Thyroid gland (tissue), 4 donors: Measurements from ENCODE around the gene ZNF341.

Source experiments
- POLR2A ChIP-seq, 2 donors: fragments of 450-650 bp; IDR thresholded peaks; one replicate each; pipeline ENCODE4 v1.6.1; 2017; ENCODE audit warnings: antibody characterized with exemption in 2 of 2, mild to moderate bottlenecking in 2 of 2, moderate library complexity in 1 of 2
- TF ChIP-seq, protein P1 (sequence below), 6 experiments: fragments of 200-600 bp in 3 of 6; fragments of 450-650 bp in 3 of 6; sonication (generic) in 3 of 6; IDR thresholded peaks; one replicate each; pipeline ENCODE4 v1.5.1; 2016 to 2019; ENCODE audit warnings: antibody characterized with exemption in 6 of 6, mild to moderate bottlenecking in 2 of 6, inconsistent platforms in 1 of 6, moderate library complexity in 1 of 6

GRCh38 chr20:33836277-33836676 is 104.5 kb downstream of the ZNF341 start:
- TF ChIP-seq, protein P1, sequence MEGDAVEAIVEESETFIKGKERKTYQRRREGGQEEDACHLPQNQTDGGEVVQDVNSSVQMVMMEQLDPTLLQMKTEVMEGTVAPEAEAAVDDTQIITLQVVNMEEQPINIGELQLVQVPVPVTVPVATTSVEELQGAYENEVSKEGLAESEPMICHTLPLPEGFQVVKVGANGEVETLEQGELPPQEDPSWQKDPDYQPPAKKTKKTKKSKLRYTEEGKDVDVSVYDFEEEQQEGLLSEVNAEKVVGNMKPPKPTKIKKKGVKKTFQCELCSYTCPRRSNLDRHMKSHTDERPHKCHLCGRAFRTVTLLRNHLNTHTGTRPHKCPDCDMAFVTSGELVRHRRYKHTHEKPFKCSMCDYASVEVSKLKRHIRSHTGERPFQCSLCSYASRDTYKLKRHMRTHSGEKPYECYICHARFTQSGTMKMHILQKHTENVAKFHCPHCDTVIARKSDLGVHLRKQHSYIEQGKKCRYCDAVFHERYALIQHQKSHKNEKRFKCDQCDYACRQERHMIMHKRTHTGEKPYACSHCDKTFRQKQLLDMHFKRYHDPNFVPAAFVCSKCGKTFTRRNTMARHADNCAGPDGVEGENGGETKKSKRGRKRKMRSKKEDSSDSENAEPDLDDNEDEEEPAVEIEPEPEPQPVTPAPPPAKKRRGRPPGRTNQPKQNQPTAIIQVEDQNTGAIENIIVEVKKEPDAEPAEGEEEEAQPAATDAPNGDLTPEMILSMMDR (IDR thresholded peaks at IDR 0.05), result no peak
- no peak for TF ChIP-seq POLR2A (IDR thresholded peaks at IDR 0.05)
